GM21360 (cell line): Measurements from ENCODE around the gene WAPL.
A peak's percentile ranks its signal among the peaks of the same experiment; 100 is the strongest.

Experiments used
- ATAC-seq: cut with Tn5 transposase; IDR thresholded peaks from one replicate; pipeline ENCODE4 v1.9.1; 2021; ENCODE audit warnings: mild to moderate bottlenecking, moderate library complexity; ENCODE audit not compliant: unreplicated experiment

The WAPL gene

GRCh38 chr10:86415116-86415515, 106.5 kb downstream of the WAPL start:
- ATAC-seq: no peak

- peak; percentile 71 for ATAC-seq
Measured at GRCh38 chr10:86413046-86413728, 108.4 kb downstream of the WAPL start.

DNA sequence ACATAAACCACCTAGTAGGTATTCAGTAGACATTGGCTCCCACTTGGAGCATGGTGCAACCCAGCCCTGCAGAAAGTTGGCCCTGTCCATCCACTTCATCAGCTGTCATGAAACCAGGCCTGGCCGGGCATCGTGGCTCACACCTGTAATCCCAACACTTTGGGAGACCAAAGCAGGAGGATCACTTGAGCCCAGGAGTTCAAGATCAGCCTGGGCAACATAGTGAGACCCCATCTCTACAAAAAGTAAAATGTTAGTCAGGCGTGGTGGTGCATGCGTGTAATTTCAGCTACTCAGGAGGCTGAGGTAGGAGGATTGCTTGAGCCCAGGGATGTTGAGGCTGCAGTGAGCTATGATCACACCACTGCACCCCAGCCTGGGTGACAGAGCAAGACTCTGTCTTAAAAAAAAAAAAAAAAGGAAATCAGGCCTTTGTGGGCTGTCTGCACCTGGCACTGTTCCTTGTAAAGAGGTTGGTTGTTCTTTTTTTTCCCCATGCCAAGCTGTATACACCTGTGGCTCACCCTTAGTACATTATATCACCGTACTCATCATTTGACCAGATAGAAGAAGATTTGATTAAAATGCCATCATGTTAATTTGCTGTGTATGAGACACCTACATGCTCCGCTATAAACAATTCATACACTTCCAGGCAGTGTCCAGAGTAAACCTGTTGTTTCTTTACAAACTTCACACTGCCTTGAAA, 109.6 kb downstream of the WAPL start:
- ATAC-seq: no peak

DNA sequence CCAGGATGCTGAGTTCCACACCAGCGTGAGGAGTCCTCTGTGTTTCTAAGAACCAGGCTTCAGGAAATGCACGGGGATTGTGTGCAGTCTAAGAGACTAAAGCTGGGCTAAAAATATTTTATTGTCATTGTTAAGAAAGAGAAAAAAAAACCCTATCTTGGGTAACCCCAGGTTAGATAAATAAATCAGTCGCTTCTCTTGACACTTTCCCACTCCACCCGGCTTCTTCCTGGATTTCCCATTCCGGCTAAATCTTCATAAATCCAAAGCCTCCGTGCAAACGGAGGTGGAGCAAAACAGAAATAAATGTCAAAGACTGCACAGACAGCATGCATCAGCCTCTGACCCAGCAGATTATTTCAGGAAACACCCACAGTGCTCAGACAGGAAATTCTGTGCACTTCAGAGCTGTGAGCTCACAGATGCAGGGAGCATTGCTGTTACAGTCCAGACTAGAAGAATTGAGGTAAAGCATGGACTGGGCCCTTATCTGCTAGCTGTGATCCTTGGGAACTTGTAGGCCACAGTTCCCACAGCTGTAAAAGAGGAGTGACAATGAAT, 110.2 kb downstream of the WAPL start:
- ATAC-seq: peak; percentile 40

GRCh38 chr10:86410542-86411124, 111.0 kb downstream of the WAPL start:
- no peak for ATAC-seq

DNA sequence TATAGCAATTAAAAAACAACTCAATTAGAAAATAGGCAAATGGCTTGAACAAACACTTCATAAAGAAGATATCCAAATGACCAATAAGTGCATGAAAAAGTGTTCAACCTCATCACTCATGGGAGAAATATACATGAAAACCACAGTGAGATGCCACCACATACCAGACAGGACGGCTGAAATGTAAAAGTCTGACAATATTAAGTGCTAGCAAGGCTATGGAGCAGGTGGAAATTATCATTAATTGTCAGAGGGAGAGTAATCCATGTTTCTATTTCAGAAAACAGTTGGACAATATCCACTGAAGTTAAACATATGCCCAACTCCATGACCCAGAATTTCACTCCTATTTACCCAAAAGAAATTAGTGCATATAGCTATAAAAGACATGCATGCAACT, 112.4 kb downstream of the WAPL start:
- ATAC-seq: no peak

DNA sequence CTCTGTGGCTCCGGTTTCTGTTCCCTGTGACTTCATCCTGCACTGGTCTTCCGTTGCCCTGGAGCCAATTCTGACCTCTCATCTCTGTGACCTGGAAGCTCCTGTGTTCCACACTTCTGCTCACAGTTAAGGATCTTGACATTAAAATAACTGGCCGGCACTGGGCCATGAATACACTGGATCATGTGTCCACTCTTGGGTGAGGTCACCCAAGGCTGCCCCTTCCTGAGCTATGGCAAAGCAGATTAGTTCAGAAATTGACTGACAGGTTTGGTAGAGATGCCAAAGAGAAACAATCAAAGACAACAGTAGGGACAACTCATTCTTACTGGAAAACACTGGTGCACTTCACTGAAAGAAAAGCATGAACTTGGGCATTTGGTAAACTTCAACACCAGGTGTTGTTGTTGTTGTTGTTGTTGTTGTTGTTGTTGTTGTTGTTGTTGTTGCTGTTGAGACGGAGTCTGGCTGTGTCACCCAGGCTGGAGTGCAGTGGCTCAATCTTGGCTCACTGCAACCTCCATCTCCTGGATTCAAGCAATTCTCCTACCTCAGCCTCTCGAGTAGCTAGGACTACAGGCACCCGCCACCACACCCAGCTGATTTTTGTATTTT, 118.3 kb downstream of the WAPL start:
- ATAC-seq: no peak

GRCh38 chr10:86402283-86402941, 119.2 kb downstream of the WAPL start:
- ATAC-seq: no peak

DNA sequence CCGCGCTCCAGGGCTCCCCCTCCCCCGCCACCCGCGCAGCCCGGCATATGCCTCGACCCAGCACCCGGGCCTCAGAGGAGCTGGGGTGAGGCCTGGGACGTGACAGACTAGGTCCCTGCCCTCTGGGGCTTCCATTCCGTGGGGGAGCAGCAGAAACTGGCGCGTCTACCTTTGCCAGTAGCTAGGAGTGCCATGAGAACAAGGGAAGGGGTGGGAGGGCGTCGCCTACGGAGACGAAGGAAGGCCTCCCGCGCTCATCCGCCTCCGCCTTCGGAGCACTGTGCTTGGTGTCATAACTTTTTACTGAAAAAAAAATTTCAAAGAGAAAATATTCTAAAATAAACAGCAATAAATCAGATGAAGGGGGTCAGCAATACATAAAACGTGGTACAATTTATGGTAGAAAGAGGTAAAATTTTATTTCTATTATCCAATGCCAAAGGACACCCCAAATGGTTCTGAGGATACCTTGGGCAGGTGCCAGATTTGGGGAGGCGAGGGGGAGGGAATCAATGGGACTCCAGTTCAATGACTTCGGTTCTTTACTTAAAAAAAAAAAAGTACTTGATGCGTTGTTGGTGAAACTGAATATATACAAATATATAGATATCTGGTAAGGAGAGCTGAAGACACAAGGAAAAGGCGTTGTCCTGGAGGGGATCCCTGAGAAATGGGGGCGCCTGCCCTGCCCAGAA, 119.9 kb downstream of the WAPL start:
- ATAC-seq: no peak

- ATAC-seq: peak; percentile 38
Measured at GRCh38 chr10:86400705-86401587, 120.6 kb downstream of the WAPL start.

GRCh38 chr10:86399879-86400704, 121.5 kb downstream of the WAPL start:
- peak; percentile 80 for ATAC-seq

GRCh38 chr10:86399514-86399878, 122.1 kb downstream of the WAPL start:
- ATAC-seq: no peak

DNA sequence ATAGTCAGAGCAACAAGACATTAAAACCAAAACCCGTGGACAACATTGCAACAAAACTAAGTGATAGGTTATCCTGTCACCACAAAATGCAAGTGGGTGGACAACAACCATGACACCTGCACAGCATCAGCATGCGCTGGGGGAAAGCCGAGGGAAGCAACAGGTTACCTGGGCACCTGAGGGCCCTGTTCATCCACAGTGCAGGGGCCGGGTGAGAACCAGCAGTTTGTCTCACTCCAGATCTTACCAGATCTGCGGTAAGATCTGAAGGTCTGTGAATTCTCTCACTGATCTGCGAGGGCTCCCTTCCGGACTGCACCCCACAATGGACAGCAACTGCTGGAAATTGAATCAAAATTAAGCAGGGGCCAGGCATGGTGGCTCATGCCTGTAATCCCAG, 124.5 kb downstream of the WAPL start:
- no peak for ATAC-seq

GRCh38 chr10:86393862-86394455, 127.6 kb downstream of the WAPL start:
- ATAC-seq: no peak

- no peak for ATAC-seq
Measured at GRCh38 chr10:86393362-86393761, 128.2 kb downstream of the WAPL start.

DNA sequence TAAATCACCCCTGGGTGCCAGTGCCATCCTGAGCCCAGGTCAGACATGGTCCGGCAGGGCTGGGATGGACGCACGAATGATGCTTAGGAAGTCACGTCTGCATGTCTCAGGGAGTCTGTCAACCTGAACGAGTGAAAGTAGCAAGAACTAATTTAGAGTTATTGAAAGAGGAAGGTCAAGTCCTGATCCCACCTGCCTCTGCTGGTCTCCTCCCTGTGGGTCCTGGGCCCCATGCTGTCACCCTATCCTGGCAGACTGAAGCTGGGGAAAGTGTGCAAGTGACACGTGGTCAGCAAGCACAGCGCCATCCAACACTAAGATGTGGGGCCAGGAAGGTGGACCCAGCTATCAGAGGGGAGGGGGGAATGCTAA, 128.9 kb downstream of the WAPL start:
- ATAC-seq: peak; percentile 58

GRCh38 chr10:86391986-86392722, 129.4 kb downstream of the WAPL start:
- peak; percentile 26 for ATAC-seq
